ENCODE measurements around the gene PTGER1.
"Not testable (repeated sequence)": the region's sequence is repeated elsewhere in the genome, so short reads cannot be mapped to it uniquely, and the experiment has no call there.

Gene PTGER1

DNA sequence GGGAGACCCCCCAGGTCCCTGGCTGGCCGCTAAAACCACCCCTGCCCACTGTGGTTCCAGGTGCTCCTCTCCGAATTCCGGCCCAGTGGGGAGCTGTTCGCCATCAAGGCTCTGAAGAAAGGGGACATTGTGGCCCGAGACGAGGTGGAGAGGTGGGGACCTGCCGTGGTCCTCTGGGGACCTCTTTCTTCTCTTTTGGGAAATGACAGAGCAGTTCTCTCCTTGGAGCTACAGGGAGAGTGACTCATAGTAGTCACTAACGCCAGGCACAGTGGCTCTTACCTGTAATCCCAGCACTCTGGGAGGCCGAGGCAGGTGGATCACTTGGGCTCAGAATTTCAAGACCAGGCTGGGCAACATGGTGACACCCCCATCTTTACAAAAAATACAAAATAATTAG, 7.3 kb downstream of the PTGER1 start:
- Histone ChIP-seq H3K27ac (no peak overlapping the region), H3K36me3 (peaks cover 93% of the 10 kb centered on the region), H3K27me3 (peaks cover 12% of the 10 kb centered on the region), H3K4me1 (ENCODE audit: control insufficient read depth in 1 of 2, insufficient read depth in 1 of 2, low read depth in 1 of 2, low read length in 1 of 2) (peaks cover 9 to 10% of the 10 kb centered on the region in 2 experiments), H3K4me3 (ENCODE audit: low read depth in 1 of 2, low read length in 1 of 2) (no peak overlapping the region), H3K9me3 (no peaks in the 10 kb centered on the region)
- TF ChIP-seq CTCF (IDR thresholded peaks at IDR 0.05) = no peak

- H3K9me3 ChIP-seq = no peaks in the 10 kb centered on the region
- no peak overlapping the region for H3K27ac ChIP-seq
- peaks cover 6 to 9% of the 10 kb centered on the region in 2 experiments for H3K4me1 ChIP-seq (ENCODE audit: control insufficient read depth in 1 of 2, insufficient read depth in 1 of 2, low read depth in 1 of 2, low read length in 1 of 2)
- peaks cover 8% of the 10 kb centered on the region for H3K27me3 ChIP-seq
- H3K4me3 ChIP-seq (ENCODE audit: low read depth in 1 of 2, low read length in 1 of 2) = no peak overlapping the region
- no peak for TF ChIP-seq CTCF (IDR thresholded peaks at IDR 0.05)
- peaks cover 97% of the 10 kb centered on the region for H3K36me3 ChIP-seq
Measured at GRCh38 chr19:14467391-14467790, 7.8 kb downstream of the PTGER1 start.

DNA sequence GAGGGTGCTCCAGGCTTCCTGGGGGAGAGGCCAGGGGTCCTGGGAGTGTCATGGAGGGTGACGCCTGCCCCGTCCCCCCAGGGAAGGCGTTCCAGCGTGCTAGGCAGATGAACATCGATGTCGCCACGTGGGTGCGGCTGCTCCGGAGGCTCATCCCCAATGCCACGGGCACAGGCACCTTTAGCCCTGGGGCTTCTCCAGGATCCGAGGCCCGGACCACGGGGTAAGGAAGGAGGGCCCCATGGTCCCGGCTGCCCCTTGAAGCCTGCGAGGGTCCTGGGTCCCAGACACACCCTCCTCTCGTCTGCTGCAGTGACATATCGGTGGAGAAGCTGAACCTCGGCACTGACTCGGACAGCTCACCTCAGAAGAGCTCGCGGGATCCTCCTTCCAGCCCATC, 11.4 kb downstream of the PTGER1 start:
- no peak for TF ChIP-seq CTCF (IDR thresholded peaks at IDR 0.05)
- H3K4me1 ChIP-seq (ENCODE audit: control insufficient read depth in 1 of 2, insufficient read depth in 1 of 2, low read depth in 1 of 2, low read length in 1 of 2) = peaks cover 3 to 9% of the 10 kb centered on the region in 2 experiments
- H3K27ac ChIP-seq = no peak overlapping the region
- no peak overlapping the region for H3K4me3 ChIP-seq (ENCODE audit: low read depth in 1 of 2, low read length in 1 of 2)
- peaks cover 98% of the 10 kb centered on the region for H3K36me3 ChIP-seq
- H3K9me3 ChIP-seq = no peaks in the 10 kb centered on the region
- H3K27me3 ChIP-seq = no peaks in the 10 kb centered on the region

GRCh38 chr19:14462401-14462800, 12.8 kb downstream of the PTGER1 start:
- H3K27ac ChIP-seq = peak overlapping the region; percentile 30
- not testable (repeated sequence) for H3K9me3 ChIP-seq; H3K4me1 ChIP-seq (ENCODE audit: control insufficient read depth in 1 of 2, insufficient read depth in 1 of 2, low read depth in 1 of 2, low read length in 1 of 2); H3K27me3 ChIP-seq; H3K4me3 ChIP-seq (ENCODE audit: low read depth in 1 of 2, low read length in 1 of 2)
- H3K36me3 ChIP-seq = peaks cover 98% of the 10 kb centered on the region

DNA sequence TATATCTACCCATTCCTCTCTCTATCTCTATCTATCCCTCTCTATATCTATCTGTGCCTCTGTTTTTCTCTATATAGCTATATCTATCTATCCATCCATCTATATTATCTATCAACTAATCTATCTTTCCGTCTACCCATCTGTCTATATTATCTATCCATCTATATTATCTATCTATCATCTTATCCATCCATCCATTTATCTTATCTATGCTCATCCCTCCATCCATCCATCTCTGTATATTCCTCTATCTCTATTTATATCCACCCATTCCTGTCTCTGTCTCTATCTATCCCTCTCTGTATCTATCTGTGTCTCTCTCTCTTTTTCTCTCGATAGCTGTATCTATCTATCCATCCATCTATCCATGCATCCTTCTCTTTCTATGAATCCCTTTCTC, 14.2 kb downstream of the PTGER1 start:
- Histone ChIP-seq H3K27ac (no peak overlapping the region), H3K9me3 (no peaks in the 10 kb centered on the region), H3K27me3 (no peaks in the 10 kb centered on the region), H3K4me1 (ENCODE audit: control insufficient read depth in 1 of 2, insufficient read depth in 1 of 2, low read depth in 1 of 2, low read length in 1 of 2) (peaks cover 3 to 9% of the 10 kb centered on the region in 2 experiments), H3K4me3 (ENCODE audit: low read depth in 1 of 2, low read length in 1 of 2) (no peak overlapping the region), H3K36me3 (peaks cover 96% of the 10 kb centered on the region)
- no peak for TF ChIP-seq CTCF (IDR thresholded peaks at IDR 0.05)

DNA sequence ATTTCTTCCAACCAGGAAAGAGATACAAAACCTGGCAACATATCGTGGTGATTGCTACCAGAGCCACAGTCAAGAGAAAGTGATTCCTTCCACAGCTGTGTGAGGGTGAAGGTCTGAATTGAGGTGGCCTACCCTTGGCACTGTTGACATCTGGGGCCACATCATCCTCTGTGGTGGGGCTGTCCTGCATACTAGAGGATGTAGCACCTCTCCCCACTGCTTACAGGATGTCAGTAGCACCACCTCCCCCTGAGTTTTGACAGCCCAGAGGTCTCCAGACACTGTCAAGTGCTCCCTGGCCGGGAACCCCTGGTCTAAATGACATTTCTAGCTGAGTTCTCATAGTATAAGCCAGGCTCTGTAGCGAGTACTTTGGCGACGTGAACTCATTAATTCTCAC, 15.5 kb downstream of the PTGER1 start:
- peaks cover 96% of the 10 kb centered on the region for H3K36me3 ChIP-seq
- no peak for TF ChIP-seq CTCF (IDR thresholded peaks at IDR 0.05)
- no peaks in the 10 kb centered on the region for H3K27me3 ChIP-seq
- no peaks in the 10 kb centered on the region for H3K9me3 ChIP-seq
- no peak overlapping the region for H3K4me3 ChIP-seq (ENCODE audit: low read depth in 1 of 2, low read length in 1 of 2)
- H3K27ac ChIP-seq = peak overlapping the region; percentile 42
- H3K4me1 ChIP-seq (ENCODE audit: control insufficient read depth in 1 of 2, insufficient read depth in 1 of 2, low read depth in 1 of 2, low read length in 1 of 2) = peaks cover 3 to 9% of the 10 kb centered on the region in 2 experiments

GRCh38 chr19:14452303-14452702, 22.9 kb downstream of the PTGER1 start:
- H3K27me3 ChIP-seq; H3K27ac ChIP-seq; H3K9me3 ChIP-seq; H3K4me1 ChIP-seq (ENCODE audit: control insufficient read depth in 1 of 2, insufficient read depth in 1 of 2, low read depth in 1 of 2, low read length in 1 of 2); H3K4me3 ChIP-seq (ENCODE audit: low read depth in 1 of 2, low read length in 1 of 2): not testable (repeated sequence)
- peaks cover 96% of the 10 kb centered on the region for H3K36me3 ChIP-seq
